ENCODE measurements around the gene WFDC8. TPM values are rescaled to one million over a fixed set of nuclear protein-coding genes. Genes with fewer than 3 reads are reported as not detected.

WFDC8 gene
- total RNA-seq, 1 experiment from 2014 or later, result not detected

- Histone ChIP-seq H3K4me1 (ENCODE audit: insufficient read depth, low read length) (no peaks in the 10 kb centered on the region), H2BK20ac (ENCODE audit: low read depth, low read length, poor library complexity, severe bottlenecking) (no peak within 1 kb of the TSS), H3K23me2 (ENCODE audit: insufficient read length, low read depth, low read length, poor library complexity, severe bottlenecking) (no peaks in the 10 kb centered on the region), H3K9me3 (ENCODE audit: control insufficient read depth, low read depth, low read length) (no peaks in the 10 kb centered on the region), H3K23ac (ENCODE audit: insufficient read length, low read depth, low read length) (no peak within 1 kb of the TSS), H3K79me1 (ENCODE audit: insufficient read depth, low read depth, low read length, poor library complexity, severe bottlenecking) (no peaks in the 10 kb centered on the region), H2AFZ (ENCODE audit: low read length) (no peak within 1 kb of the TSS), H3K56ac (ENCODE audit: insufficient read length, low read depth, low read length) (no peak within 1 kb of the TSS), H2AK5ac (ENCODE audit: insufficient read length, low read length) (no peak within 1 kb of the TSS), H4K8ac (replicated peaks; ENCODE audit: insufficient read length, low read depth, low read length) (no peak within 1 kb of the TSS), H3K9ac (ENCODE audit: extremely low read depth, insufficient read length, low read length) (no peak within 1 kb of the TSS), H3K27ac (ENCODE audit: insufficient read length, low read depth, low read length) (no peak within 1 kb of the TSS), H4K5ac (ENCODE audit: insufficient read length, low read depth, low read length) (no peak within 1 kb of the TSS), H4K91ac (ENCODE audit: insufficient read length, low read depth, low read length) (no peak within 1 kb of the TSS), H3K27me3 (ENCODE audit: insufficient read depth, low read length) (no peaks in the 10 kb centered on the region), H3K18ac (ENCODE audit: insufficient read length, low read depth, low read length) (no peak within 1 kb of the TSS), H3K4ac (ENCODE audit: low read depth, low read length) (no peak within 1 kb of the TSS), H3T11ph (ENCODE audit: low read length) (no peak within 1 kb of the TSS), H2BK5ac (ENCODE audit: insufficient read length, low read length) (no peak within 1 kb of the TSS), H2BK12ac (ENCODE audit: insufficient read length, low read depth, low read length) (no peak within 1 kb of the TSS), H2BK120ac (ENCODE audit: low read depth, low read length, poor library complexity, severe bottlenecking) (no peak within 1 kb of the TSS), H3K4me2 (ENCODE audit: insufficient read depth, insufficient read length, low read length) (no peak within 1 kb of the TSS), H2BK15ac (ENCODE audit: low read depth, low read length) (no peak within 1 kb of the TSS), H3K79me2 (ENCODE audit: insufficient read depth, low read length) (no peaks in the 10 kb centered on the region), H4K20me1 (ENCODE audit: control insufficient read depth, insufficient read depth, insufficient read length) (no peaks in the 10 kb centered on the region), H3K14ac (ENCODE audit: insufficient read depth, low read length) (no peak within 1 kb of the TSS)
- Mint-ChIP-seq H3K36me3 (ENCODE audit: insufficient read depth in 1 of 3, low read depth in 3 of 3) (no peaks in the 10 kb centered on the region), H3K4me3 (no peak within 1 kb of the TSS), H3K9me3 (no peaks in the 10 kb centered on the region; a peak in 1 of 5 replicates), H3K27ac (no peak within 1 kb of the TSS), H3K4me1 (peaks cover 2 to 7% of the 10 kb centered on the region in 2 experiments; a peak in 1 of 4 replicates), H3K27me3 (ENCODE audit: low read depth) (no peaks in the 10 kb centered on the region; the same call in 1 of the 2 replicates)
- WGBS (ENCODE audit: extremely low coverage, insufficient read length, low lambda C conversion rate), result no CpG with 5 or more reads among the region's 5 CpGs
- DNase-seq, result no peak
- TF ChIP-seq CTCF (conservative IDR thresholded peaks at IDR 0.05), result no peak
Measured at GRCh38 chr20:45515147-45515913, 63.8 kb downstream of the WFDC8 start, which contains the start of gene SPINT3. SPINT3 (minus strand) TSS chr20:45515622; CDS start chr20:45515608, 14 bp downstream.

All from H9 (cell line).